HCT116 (cell line): ENCODE measurements around the gene ANO10. TPM values are rescaled to one million over a fixed set of nuclear protein-coding genes. Genes with fewer than 3 reads are reported as not detected.

Source experiments
- ATAC-seq: fragments of 200-7000 bp; cut with Tn5 transposase; 2 replicates; pipeline ENCODE4 v1.9.1; 2020; ENCODE audit warnings: mild to moderate bottlenecking, moderate library complexity
- BruUV-seq: library from RNA; stranded (reverse); fragments of 400-500 nt; replicated peaks from 2 replicates; lab custom pipeline; 2021; lab: Mats Ljungman, UMichigan
- CTCF ChIA-PET: fragments of 300-600 bp; sonication (Branson Sonifier 250); formaldehyde crosslinking; loops from one replicate; lab custom pipeline; 2021; ENCODE audit warnings: antibody characterized with exemption; lab: Charles Lee
- POLR2A ChIA-PET: fragments of 300-600, 350-600 bp; sonication (Branson Sonifier 250); formaldehyde crosslinking; loops from one replicate; lab custom pipeline; 2021; ENCODE audit warnings: antibody characterized with exemption; lab: Charles Lee
- RAD21 ChIA-PET, 2 experiments: fragments of 300-600 bp; sonication (Branson Sonifier 250); formaldehyde crosslinking; loops; one replicate each; lab custom pipeline; 2023; ENCODE audit warnings: low total read pairs in 2 of 2; ENCODE audit not compliant: uncharacterized antibody in 2 of 2, unreplicated experiment in 2 of 2, low non-redundant PET in 1 of 2; lab: Charles Lee
- DNase-seq: peaks from one replicate; pipeline ENCODE4 v3.0.0-alpha.2; 2010; ENCODE audit warnings: low read depth, low spot score
- H2AFZ ChIP-seq: fragments of 200-600 bp; shearing (Covaris generic), sonication (generic); 2 replicates; pipeline ENCODE4 v1.6.1; 2017; ENCODE audit warnings: low read depth, mixed run types, mixed read lengths, antibody characterized with exemption, low read length; ENCODE audit not compliant: poor library complexity, severe bottlenecking
- H3K27ac ChIP-seq: 2 replicates; pipeline ENCODE4 v1.5.1; 2012; ENCODE audit warnings: low read depth, low read length
- H3K27me3 ChIP-seq: fragments of 200-600 bp; sonication (generic); 2 replicates; pipeline ENCODE4 v1.6.1; 2016; ENCODE audit warnings: mixed run types, low read length, mixed read lengths; ENCODE audit not compliant: insufficient read depth
- H3K36me3 ChIP-seq, 2 experiments: fragments of 200-500 bp in 1 of 2; fragments of 200-600 bp in 1 of 2; sonication (Bioruptor generic) in 1 of 2; sonication (generic) in 1 of 2; 2 replicates each; pipeline versions ENCODE4 v1.5.1 to v1.6.1; 2014 to 2016; ENCODE audit warnings: low read length in 2 of 2, inconsistent platforms in 1 of 2, mixed read lengths in 1 of 2, mixed run types in 1 of 2; ENCODE audit not compliant: insufficient read depth in 2 of 2, control insufficient read depth in 1 of 2
- H3K4me1 ChIP-seq, 2 experiments: fragments of 200-600 bp in 1 of 2; sonication (generic) in 1 of 2; 2 replicates each; pipeline versions ENCODE4 v1.5.1 to v1.6.1; 2012 to 2017; ENCODE audit warnings: low read length in 2 of 2, inconsistent platforms in 1 of 2, mild to moderate bottlenecking in 1 of 2, mixed read lengths in 1 of 2, mixed run types in 1 of 2, moderate library complexity in 1 of 2; ENCODE audit not compliant: insufficient read depth in 2 of 2, control insufficient read depth in 1 of 2
- H3K4me2 ChIP-seq: fragments of 200-600 bp; sonication (generic); 2 replicates; pipeline ENCODE4 v1.6.1; 2017; ENCODE audit warnings: mixed run types, low read length, mixed read lengths
- H3K4me3 ChIP-seq, 2 experiments: fragments of 200-600 bp in 1 of 2; sonication (generic) in 1 of 2; replicated peaks in 1 of 2; 2 replicates each; pipeline ENCODE4 v1.5.1; 2011 to 2016; ENCODE audit warnings: low read length in 2 of 2, control low read depth in 1 of 2, low read depth in 1 of 2, mild to moderate bottlenecking in 1 of 2, mixed read lengths in 1 of 2, mixed run types in 1 of 2
- H3K79me2 ChIP-seq: fragments of 200-600 bp; sonication (generic); 2 replicates; pipeline ENCODE4 v1.6.1; 2017; ENCODE audit warnings: mild to moderate bottlenecking, mixed run types, low read length, moderate library complexity, mixed read lengths; ENCODE audit not compliant: insufficient read depth
- H3K9ac ChIP-seq: fragments of 200-600 bp; sonication (generic); 2 replicates; pipeline ENCODE4 v1.6.1; 2016; ENCODE audit warnings: low read length, mixed read lengths
- H3K9me2 ChIP-seq: fragments of 200-600 bp; sonication (generic), shearing (Covaris generic); 2 replicates; pipeline ENCODE4 v1.6.1; 2017; ENCODE audit warnings: mixed run types, mild to moderate bottlenecking, moderate library complexity; ENCODE audit not compliant: insufficient read depth
- H3K9me3 ChIP-seq, 2 experiments: fragments of 200-500 bp in 1 of 2; fragments of 200-600 bp in 1 of 2; sonication (Bioruptor generic) in 1 of 2; sonication (generic) in 1 of 2; 2 replicates each; pipeline ENCODE4 v1.6.1; 2014 to 2017; ENCODE audit warnings: low read length in 2 of 2, mixed read lengths in 2 of 2, inconsistent platforms in 1 of 2, low read depth in 1 of 2, mild to moderate bottlenecking in 1 of 2, mixed run types in 1 of 2, moderate library complexity in 1 of 2; ENCODE audit not compliant: control insufficient read depth in 1 of 2, insufficient read depth in 1 of 2
- H4K20me1 ChIP-seq: fragments of 200-600 bp; sonication (generic), shearing (Covaris generic); 2 replicates; pipeline ENCODE4 v1.6.1; 2017; ENCODE audit warnings: mixed run types, mild to moderate bottlenecking, moderate library complexity; ENCODE audit not compliant: insufficient read depth
- CEBPB ChIP-seq: IDR thresholded peaks from 2 replicates; pipeline ENCODE4 v1.6.1; 2012; ENCODE audit warnings: low read depth
- CTCF ChIP-seq, 3 experiments: fragments of 200-600 bp in 1 of 3; sonication (generic) in 1 of 3; IDR thresholded peaks in 2 of 3; conservative IDR thresholded peaks in 1 of 3; 2 replicates each; pipeline ENCODE4 v1.5.1; 2012 to 2017; ENCODE audit warnings: low read depth in 2 of 3, low read length in 2 of 3, antibody characterized with exemption in 1 of 3, borderline replicate concordance in 1 of 3, control low read depth in 1 of 3, mild to moderate bottlenecking in 1 of 3, mixed read lengths in 1 of 3, mixed run types in 1 of 3, moderate library complexity in 1 of 3; ENCODE audit not compliant: insufficient read depth in 1 of 3
- EZH2 ChIP-seq: fragments of 200-600 bp; sonication (generic); IDR thresholded peaks from 2 replicates; pipeline ENCODE4 v1.6.1; 2017; ENCODE audit warnings: antibody characterized with exemption, mixed run types
- JUND ChIP-seq: IDR thresholded peaks from 2 replicates; pipeline ENCODE4 v1.6.1; 2012
- POLR2A ChIP-seq: IDR thresholded peaks from 2 replicates; pipeline ENCODE4 v1.7.0; 2011; ENCODE audit warnings: borderline replicate concordance; ENCODE audit not compliant: insufficient read depth, insufficient read length; ENCODE audit errors: extremely low read depth
- SIN3A ChIP-seq: IDR thresholded peaks from 2 replicates; pipeline ENCODE4 v1.6.1; 2012; ENCODE audit warnings: low read depth
- SP1 ChIP-seq: IDR thresholded peaks from 2 replicates; pipeline ENCODE4 v1.6.1; 2012; ENCODE audit warnings: low read depth
- TCF7L2 ChIP-seq: IDR thresholded peaks from 2 replicates; pipeline ENCODE4 v1.7.0; 2011; ENCODE audit warnings: borderline replicate concordance, inconsistent platforms; ENCODE audit not compliant: insufficient read depth, insufficient read length; ENCODE audit errors: extremely low read depth
- YY1 ChIP-seq: IDR thresholded peaks from 2 replicates; pipeline ENCODE4 v1.6.1; 2011; ENCODE audit warnings: low read length, low read depth, moderate library complexity, mild to moderate bottlenecking; ENCODE audit not compliant: insufficient replicate concordance; ENCODE audit errors: extremely low read depth
- intact Hi-C: fragments of 100-400 bp; cut with micrococcal nuclease; formaldehyde crosslinking; loops from 2 replicates; pipeline ENCODE4 v1.10.0; 2022
- total RNA-seq: library from RNA; stranded (reverse); gene quantifications from one replicate; pipeline ENCODE4 v1.2.1, GENCODE V29; 2021; ENCODE audit not compliant: unreplicated experiment
- TF ChIP-seq, protein P1 (sequence below): IDR thresholded peaks from 2 replicates; pipeline ENCODE4 v1.6.1; 2012

Gene ANO10
- total RNA-seq, 1 experiment from 2014 or later, result 13.3 TPM

DNA sequence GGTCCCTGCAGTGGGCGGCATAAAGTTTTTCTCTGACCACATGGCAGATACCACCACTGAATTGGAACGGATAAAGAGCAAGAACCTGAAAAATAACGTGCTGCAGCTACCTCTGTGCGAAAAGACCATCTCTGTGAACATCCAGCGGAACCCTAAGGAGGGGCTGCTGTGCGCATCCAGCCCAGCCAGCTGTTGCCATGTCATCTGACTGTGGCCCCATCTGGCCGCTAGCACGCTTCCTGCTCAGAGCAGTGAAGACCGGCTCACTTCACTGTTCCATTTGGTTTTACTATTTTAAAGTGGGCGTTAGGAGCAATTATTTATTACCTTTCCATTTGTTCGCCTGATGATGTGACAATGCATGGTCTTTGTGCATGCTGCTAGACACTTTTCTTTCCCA lies 273.5 kb downstream of the ANO10 start (continued):
- TF ChIP-seq, protein P1, sequence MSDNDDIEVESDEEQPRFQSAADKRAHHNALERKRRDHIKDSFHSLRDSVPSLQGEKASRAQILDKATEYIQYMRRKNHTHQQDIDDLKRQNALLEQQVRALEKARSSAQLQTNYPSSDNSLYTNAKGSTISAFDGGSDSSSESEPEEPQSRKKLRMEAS, result no peak
- no peak for TF ChIP-seq TCF7L2

DNA sequence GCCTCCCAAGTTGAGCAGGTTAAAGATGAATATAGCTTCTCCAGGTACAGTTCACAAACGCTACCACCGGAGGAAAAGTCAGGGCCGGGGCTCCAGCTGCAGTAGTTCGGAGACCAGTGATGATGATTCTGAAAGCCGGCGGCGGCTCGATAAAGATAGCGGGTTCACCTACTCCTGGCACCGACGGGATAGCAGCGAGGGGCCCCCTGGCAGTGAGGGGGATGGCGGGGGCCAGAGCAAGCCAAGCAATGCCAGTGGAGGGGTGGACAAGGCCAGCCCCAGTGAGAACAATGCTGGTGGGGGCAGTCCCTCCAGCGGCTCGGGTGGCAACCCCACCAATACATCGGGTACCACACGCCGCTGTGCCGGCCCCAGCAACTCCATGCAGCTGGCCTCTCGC lies 274.0 kb downstream of the ANO10 start:
- H4K20me1 ChIP-seq, result no peaks in the 10 kb centered on the region
- no peaks in the 10 kb centered on the region for H3K79me2 ChIP-seq
- H3K9me2 ChIP-seq, result no peaks in the 10 kb centered on the region
- H3K9me3 ChIP-seq, result peaks cover 0 to 3% of the 10 kb centered on the region in 2 experiments; a peak in 1 of 4 replicates
- no peaks in the 10 kb centered on the region for H3K27me3 ChIP-seq
- DNase-seq, result no peak
- no peaks in the 10 kb centered on the region for H3K4me1 ChIP-seq
- TF ChIP-seq YY1 (no peak), CEBPB (no peak), JUND (no peak), CTCF (IDR thresholded peaks at IDR 0.05 in 2 of 3, conservative IDR thresholded peaks at IDR 0.05 in 1 of 3; ENCODE audit: borderline replicate concordance in 1 of 3, insufficient read depth in 1 of 3, low read depth in 2 of 3, low read length in 2 of 3) (no peak), SP1 (no peak), SIN3A (no peak), POLR2A (no peak), EZH2 (no peak)
- TF ChIP-seq, protein P1, result no peak
- ChIA-PET RAD21 (no interaction called here), CTCF (no interaction called here), POLR2A (no interaction called here)
- no TSS peak for BruUV-seq
- ATAC-seq, result no peak
- H3K27ac ChIP-seq, result no peak overlapping the region
- H3K4me2 ChIP-seq, result no peak overlapping the region
- no peak overlapping the region for H3K4me3 ChIP-seq
- intact Hi-C loops, result no loop called here
- H3K9ac ChIP-seq, result no peak overlapping the region
- peaks cover 3 to 16% of the 10 kb centered on the region in 2 experiments; a peak in 3 of 4 replicates for H3K36me3 ChIP-seq
- H2AFZ ChIP-seq, result no peak overlapping the region
